K562 (cell line): ENCODE results near the gene ZNF747. TPM values are rescaled to one million over a fixed set of nuclear protein-coding genes. Genes with fewer than 3 reads are reported as not detected.
A peak's percentile ranks its signal among the peaks of the same experiment; 100 is the strongest.

Experiments
- HNRNPLL ChIP-seq: fragments of 200-400 bp; formaldehyde crosslinking; IDR thresholded peaks from 2 replicates; pipeline ENCODE4 v1.6.1; 2017; ENCODE audit warnings: low read length, low read depth, mild to moderate bottlenecking; ENCODE audit not compliant: poor library complexity, severe bottlenecking
- NCOR1 ChIP-seq: fragments of 450-650 bp; IDR thresholded peaks from 2 replicates; pipeline ENCODE4 v1.6.1; 2016; ENCODE audit warnings: mild to moderate bottlenecking, moderate library complexity
- TOE1 ChIP-seq, 2 experiments: fragments of 450-650 bp in 1 of 2; sonication (generic) in 1 of 2; formaldehyde crosslinking in 1 of 2; IDR thresholded peaks; 2 replicates each; pipeline versions ENCODE4 v1.7.1 to v1.8.0; 2016 to 2022; ENCODE audit warnings: borderline replicate concordance in 2 of 2, mild to moderate bottlenecking in 2 of 2, antibody characterized with exemption in 1 of 2, inconsistent platforms in 1 of 2, low read depth in 1 of 2, missing genetic modification reagents in 1 of 2, moderate library complexity in 1 of 2
- polyA plus RNA-seq, 8 experiments: library from polyadenylated mRNA; depleted of rRNA in 4 of 8; stranded (reverse) in 5 of 8; unstranded in 3 of 8; fragments of >200 nt; fragmentation: Nextera tagmentation in 2 of 8; fragmentation: Illumina TruSeq in 1 of 8; extraction: Ambion mirVana in 2 of 8; extraction: Trizol in 1 of 8; gene quantifications; 2 replicates each; pipeline versions ENCODE4 v1.2.1 to v1.2.3, GENCODE V29; 2011 to 2014; ENCODE audit warnings: inconsistent platforms in 1 of 8, missing spikeins in 1 of 8
- total RNA-seq, 7 experiments: library from RNA; depleted of rRNA in 6 of 7; stranded (reverse); fragments of >200 nt in 6 of 7; fragmentation: Illumina TruSeq in 2 of 7; extraction: Trizol in 2 of 7; gene quantifications; 2 replicates each; pipeline versions ENCODE4 v1.2.1 to v1.2.3, GENCODE V29; 2011 to 2021; ENCODE audit warnings: low replicate concordance in 1 of 7
- TF ChIP-seq, protein P1 (sequence below): sonication (generic); formaldehyde crosslinking; IDR thresholded peaks from 2 replicates; pipeline ENCODE4 v1.8.1; 2023; ENCODE audit warnings: missing genetic modification reagents, mild to moderate bottlenecking, borderline replicate concordance
- TF ChIP-seq, protein P2 (sequence below): sonication (generic); formaldehyde crosslinking; IDR thresholded peaks from 2 replicates; pipeline ENCODE4 v1.8.1; 2023; ENCODE audit warnings: mild to moderate bottlenecking, missing genetic modification reagents
- TF ChIP-seq, protein P3 (sequence below): sonication (generic); formaldehyde crosslinking; IDR thresholded peaks from 2 replicates; pipeline ENCODE4 v1.8.0; 2023; ENCODE audit warnings: mild to moderate bottlenecking, missing genetic modification reagents
- TF ChIP-seq, protein P4 (sequence below): fragments of 250-450 bp; sonication (Bioruptor Pico); IDR thresholded peaks from 2 replicates; pipeline ENCODE4 v1.4.0; 2020; ENCODE audit warnings: mild to moderate bottlenecking, moderate library complexity

ZNF747 gene
- total and polyA plus RNA-seq, 9 of the 15 experiments (the other 6 are each of a cell fraction or from before 2014, with no cell fraction given) = 0.14 to 3.3 (median 1.5) TPM

DNA sequence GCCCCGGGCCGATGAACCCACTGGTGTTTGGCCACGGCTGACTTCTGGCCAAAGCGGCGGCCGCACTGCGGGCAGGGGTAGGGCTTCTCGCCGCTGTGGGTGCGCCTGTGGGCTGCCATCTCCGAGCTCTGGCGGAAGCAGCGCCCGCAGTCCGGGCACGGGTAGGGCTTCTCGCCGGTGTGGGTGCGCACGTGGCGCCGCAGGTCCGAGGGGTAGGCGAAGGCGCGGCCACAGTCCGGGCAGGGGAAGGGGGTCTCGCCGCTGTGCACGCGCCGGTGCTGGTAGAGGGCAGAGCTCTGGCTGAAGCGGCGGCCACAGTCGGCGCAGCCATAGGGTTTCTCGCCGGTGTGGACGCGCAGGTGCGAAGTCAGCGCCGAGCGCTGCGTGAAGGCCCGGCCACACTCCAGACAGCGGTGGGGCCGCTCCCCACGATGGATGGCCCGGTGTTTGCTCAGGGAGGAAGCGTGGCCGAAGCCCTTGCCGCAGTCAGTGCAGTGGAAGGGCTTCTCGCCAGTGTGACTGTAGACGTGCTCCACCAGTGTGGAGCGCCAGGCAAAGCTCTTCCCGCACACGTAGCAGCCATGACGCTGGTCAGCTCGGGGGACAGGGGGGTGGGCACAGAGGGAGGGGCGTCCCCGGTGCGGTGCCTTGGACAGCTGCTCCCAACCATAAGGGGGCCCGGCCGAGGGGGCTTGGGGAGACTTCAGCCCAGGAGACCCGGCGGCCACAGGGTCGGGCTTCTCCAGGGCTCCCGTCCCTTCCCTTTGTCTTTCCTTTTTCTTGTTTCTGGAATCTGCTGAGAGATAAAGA is 20.9 kb upstream of the ZNF747 start (continued):
- TF ChIP-seq, protein P1, sequence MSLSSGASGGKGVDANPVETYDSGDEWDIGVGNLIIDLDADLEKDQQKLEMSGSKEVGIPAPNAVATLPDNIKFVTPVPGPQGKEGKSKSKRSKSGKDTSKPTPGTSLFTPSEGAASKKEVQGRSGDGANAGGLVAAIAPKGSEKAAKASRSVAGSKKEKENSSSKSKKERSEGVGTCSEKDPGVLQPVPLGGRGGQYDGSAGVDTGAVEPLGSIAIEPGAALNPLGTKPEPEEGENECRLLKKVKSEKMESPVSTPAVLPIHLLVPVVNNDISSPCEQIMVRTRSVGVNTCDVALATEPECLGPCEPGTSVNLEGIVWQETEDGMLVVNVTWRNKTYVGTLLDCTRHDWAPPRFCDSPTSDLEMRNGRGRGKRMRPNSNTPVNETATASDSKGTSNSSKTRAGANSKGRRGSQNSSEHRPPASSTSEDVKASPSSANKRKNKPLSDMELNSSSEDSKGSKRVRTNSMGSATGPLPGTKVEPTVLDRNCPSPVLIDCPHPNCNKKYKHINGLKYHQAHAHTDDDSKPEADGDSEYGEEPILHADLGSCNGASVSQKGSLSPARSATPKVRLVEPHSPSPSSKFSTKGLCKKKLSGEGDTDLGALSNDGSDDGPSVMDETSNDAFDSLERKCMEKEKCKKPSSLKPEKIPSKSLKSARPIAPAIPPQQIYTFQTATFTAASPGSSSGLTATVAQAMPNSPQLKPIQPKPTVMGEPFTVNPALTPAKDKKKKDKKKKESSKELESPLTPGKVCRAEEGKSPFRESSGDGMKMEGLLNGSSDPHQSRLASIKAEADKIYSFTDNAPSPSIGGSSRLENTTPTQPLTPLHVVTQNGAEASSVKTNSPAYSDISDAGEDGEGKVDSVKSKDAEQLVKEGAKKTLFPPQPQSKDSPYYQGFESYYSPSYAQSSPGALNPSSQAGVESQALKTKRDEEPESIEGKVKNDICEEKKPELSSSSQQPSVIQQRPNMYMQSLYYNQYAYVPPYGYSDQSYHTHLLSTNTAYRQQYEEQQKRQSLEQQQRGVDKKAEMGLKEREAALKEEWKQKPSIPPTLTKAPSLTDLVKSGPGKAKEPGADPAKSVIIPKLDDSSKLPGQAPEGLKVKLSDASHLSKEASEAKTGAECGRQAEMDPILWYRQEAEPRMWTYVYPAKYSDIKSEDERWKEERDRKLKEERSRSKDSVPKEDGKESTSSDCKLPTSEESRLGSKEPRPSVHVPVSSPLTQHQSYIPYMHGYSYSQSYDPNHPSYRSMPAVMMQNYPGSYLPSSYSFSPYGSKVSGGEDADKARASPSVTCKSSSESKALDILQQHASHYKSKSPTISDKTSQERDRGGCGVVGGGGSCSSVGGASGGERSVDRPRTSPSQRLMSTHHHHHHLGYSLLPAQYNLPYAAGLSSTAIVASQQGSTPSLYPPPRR (CRISPR knock-in tag) = no peak
- TF ChIP-seq, protein P2, sequence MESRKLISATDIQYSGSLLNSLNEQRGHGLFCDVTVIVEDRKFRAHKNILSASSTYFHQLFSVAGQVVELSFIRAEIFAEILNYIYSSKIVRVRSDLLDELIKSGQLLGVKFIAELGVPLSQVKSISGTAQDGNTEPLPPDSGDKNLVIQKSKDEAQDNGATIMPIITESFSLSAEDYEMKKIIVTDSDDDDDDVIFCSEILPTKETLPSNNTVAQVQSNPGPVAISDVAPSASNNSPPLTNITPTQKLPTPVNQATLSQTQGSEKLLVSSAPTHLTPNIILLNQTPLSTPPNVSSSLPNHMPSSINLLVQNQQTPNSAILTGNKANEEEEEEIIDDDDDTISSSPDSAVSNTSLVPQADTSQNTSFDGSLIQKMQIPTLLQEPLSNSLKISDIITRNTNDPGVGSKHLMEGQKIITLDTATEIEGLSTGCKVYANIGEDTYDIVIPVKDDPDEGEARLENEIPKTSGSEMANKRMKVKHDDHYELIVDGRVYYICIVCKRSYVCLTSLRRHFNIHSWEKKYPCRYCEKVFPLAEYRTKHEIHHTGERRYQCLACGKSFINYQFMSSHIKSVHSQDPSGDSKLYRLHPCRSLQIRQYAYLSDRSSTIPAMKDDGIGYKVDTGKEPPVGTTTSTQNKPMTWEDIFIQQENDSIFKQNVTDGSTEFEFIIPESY (CRISPR knock-in tag) = 0 out of 2 replicates have a peak, but pooled peaks have one; percentile 38
- TF ChIP-seq, protein P3, sequence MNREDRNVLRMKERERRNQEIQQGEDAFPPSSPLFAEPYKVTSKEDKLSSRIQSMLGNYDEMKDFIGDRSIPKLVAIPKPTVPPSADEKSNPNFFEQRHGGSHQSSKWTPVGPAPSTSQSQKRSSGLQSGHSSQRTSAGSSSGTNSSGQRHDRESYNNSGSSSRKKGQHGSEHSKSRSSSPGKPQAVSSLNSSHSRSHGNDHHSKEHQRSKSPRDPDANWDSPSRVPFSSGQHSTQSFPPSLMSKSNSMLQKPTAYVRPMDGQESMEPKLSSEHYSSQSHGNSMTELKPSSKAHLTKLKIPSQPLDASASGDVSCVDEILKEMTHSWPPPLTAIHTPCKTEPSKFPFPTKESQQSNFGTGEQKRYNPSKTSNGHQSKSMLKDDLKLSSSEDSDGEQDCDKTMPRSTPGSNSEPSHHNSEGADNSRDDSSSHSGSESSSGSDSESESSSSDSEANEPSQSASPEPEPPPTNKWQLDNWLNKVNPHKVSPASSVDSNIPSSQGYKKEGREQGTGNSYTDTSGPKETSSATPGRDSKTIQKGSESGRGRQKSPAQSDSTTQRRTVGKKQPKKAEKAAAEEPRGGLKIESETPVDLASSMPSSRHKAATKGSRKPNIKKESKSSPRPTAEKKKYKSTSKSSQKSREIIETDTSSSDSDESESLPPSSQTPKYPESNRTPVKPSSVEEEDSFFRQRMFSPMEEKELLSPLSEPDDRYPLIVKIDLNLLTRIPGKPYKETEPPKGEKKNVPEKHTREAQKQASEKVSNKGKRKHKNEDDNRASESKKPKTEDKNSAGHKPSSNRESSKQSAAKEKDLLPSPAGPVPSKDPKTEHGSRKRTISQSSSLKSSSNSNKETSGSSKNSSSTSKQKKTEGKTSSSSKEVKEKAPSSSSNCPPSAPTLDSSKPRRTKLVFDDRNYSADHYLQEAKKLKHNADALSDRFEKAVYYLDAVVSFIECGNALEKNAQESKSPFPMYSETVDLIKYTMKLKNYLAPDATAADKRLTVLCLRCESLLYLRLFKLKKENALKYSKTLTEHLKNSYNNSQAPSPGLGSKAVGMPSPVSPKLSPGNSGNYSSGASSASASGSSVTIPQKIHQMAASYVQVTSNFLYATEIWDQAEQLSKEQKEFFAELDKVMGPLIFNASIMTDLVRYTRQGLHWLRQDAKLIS (CRISPR knock-in tag) = no peak
- TF ChIP-seq TOE1 (IDR thresholded peaks at IDR 0.05; ENCODE audit: borderline replicate concordance) (no peak), TOE1 (CRISPR knock-in tag; IDR thresholded peaks at IDR 0.05; ENCODE audit: borderline replicate concordance, low read depth) (no peak), NCOR1 (no peak), HNRNPLL (no peak)
- TF ChIP-seq, protein P4, sequence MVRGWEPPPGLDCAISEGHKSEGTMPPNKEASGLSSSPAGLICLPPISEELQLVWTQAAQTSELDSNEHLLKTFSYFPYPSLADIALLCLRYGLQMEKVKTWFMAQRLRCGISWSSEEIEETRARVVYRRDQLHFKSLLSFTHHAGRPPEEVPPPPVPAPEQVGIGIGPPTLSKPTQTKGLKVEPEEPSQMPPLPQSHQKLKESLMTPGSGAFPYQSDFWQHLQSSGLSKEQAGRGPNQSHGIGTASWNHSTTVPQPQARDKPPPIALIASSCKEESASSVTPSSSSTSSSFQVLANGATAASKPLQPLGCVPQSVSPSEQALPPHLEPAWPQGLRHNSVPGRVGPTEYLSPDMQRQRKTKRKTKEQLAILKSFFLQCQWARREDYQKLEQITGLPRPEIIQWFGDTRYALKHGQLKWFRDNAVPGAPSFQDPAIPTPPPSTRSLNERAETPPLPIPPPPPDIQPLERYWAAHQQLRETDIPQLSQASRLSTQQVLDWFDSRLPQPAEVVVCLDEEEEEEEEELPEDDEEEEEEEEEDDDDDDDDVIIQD = no peak
